GM23338 (cell line): Measurements from ENCODE around the gene IL21R. TPM values are rescaled to one million over a fixed set of nuclear protein-coding genes. Genes with fewer than 3 reads are reported as not detected.

ENCODE experiments used
- ATAC-seq: fragments of 200-7000 bp; cut with Tn5 transposase; 3 replicates; pipeline ENCODE4 v1.9.1; 2020
- DNase-seq: peaks from one replicate; pipeline ENCODE4 v3.0.0-alpha.2; 2015; ENCODE audit warnings: low spot score
- H2AFZ ChIP-seq: fragments of 200-600 bp; sonication (generic); 2 replicates; pipeline ENCODE4 v1.8.0; 2016; ENCODE audit warnings: antibody characterized with exemption, mild to moderate bottlenecking, moderate library complexity
- H3F3A ChIP-seq: fragments of 200-600 bp; sonication (generic); replicated peaks from 2 replicates; pipeline ENCODE4 v1.8.0; 2017; ENCODE audit warnings: antibody characterized with exemption, mixed run types, low read depth
- H3K27ac ChIP-seq: fragments of 200-600 bp; sonication (generic); 2 replicates; pipeline ENCODE4 v1.6.1; 2016; ENCODE audit warnings: low read depth
- H3K27me3 ChIP-seq: fragments of 200-600 bp; sonication (generic); 2 replicates; pipeline ENCODE4 v1.8.0; 2016; ENCODE audit warnings: mild to moderate bottlenecking, mixed run types, moderate library complexity; ENCODE audit not compliant: insufficient read depth
- H3K36me3 ChIP-seq: fragments of 200-600 bp; sonication (generic); 2 replicates; pipeline ENCODE4 v1.8.0; 2016; ENCODE audit warnings: mild to moderate bottlenecking; ENCODE audit not compliant: insufficient read depth
- H3K4me1 ChIP-seq: fragments of 200-600 bp; sonication (generic); 2 replicates; pipeline ENCODE4 v1.8.0; 2016; ENCODE audit warnings: mild to moderate bottlenecking, moderate library complexity; ENCODE audit not compliant: insufficient read depth
- H3K4me2 ChIP-seq: fragments of 200-600 bp; sonication (generic); 2 replicates; pipeline ENCODE4 v1.7.1; 2017; ENCODE audit warnings: mixed run types
- H3K4me3 ChIP-seq: fragments of 200-600 bp; sonication (generic); 2 replicates; pipeline ENCODE4 v1.6.1; 2016; ENCODE audit warnings: mixed run types
- H3K79me2 ChIP-seq: fragments of 200-600 bp; sonication (generic); replicated peaks from 2 replicates; pipeline ENCODE4 v1.8.0; 2017; ENCODE audit warnings: mild to moderate bottlenecking; ENCODE audit not compliant: insufficient read depth
- H3K9me2 ChIP-seq: fragments of 200-600 bp; sonication (generic); 2 replicates; pipeline ENCODE4 v1.8.0; 2017; ENCODE audit not compliant: insufficient read depth
- H4K20me1 ChIP-seq: fragments of 200-600 bp; sonication (generic); replicated peaks from 2 replicates; pipeline ENCODE4 v1.8.0; 2017; ENCODE audit warnings: mild to moderate bottlenecking; ENCODE audit not compliant: insufficient read depth
- H3K27ac Mint-ChIP-seq: 2 replicates; pipeline ENCODE4 v1.8.0; 2020; ENCODE audit warnings: inconsistent platforms, mild to moderate bottlenecking, moderate library complexity, mixed read lengths
- H3K27me3 Mint-ChIP-seq: 3 replicates; pipeline ENCODE4 v1.8.0; 2022; ENCODE audit warnings: low read depth, mild to moderate bottlenecking, moderate library complexity, mixed read lengths, inconsistent platforms; ENCODE audit not compliant: insufficient read depth, poor library complexity
- H3K36me3 Mint-ChIP-seq: 3 replicates; pipeline ENCODE4 v1.8.0; 2021; ENCODE audit warnings: low read depth, mild to moderate bottlenecking, inconsistent platforms, moderate library complexity, mixed read lengths
- H3K4me1 Mint-ChIP-seq: 3 replicates; pipeline ENCODE4 v1.8.0; 2020; ENCODE audit warnings: mild to moderate bottlenecking, inconsistent platforms, mixed read lengths
- H3K4me3 Mint-ChIP-seq: 3 replicates; pipeline ENCODE4 v1.8.0; 2021; ENCODE audit warnings: moderate library complexity, mild to moderate bottlenecking, inconsistent platforms, mixed read lengths
- H3K9me3 Mint-ChIP-seq: 3 replicates; pipeline ENCODE4 v1.8.0; 2020; ENCODE audit warnings: moderate library complexity, mild to moderate bottlenecking, inconsistent platforms, mixed read lengths
- CREB1 ChIP-seq: fragments of 250-450 bp; sonication (Bioruptor Pico); IDR thresholded peaks from 2 replicates; pipeline ENCODE4 v1.5.0; 2020; ENCODE audit warnings: low read depth, mild to moderate bottlenecking, moderate library complexity
- EZH2 ChIP-seq: fragments of 200-600 bp; sonication (generic); IDR thresholded peaks from one replicate; pipeline ENCODE4 v1.8.0; 2017; ENCODE audit warnings: antibody characterized with exemption, mild to moderate bottlenecking, low read depth; ENCODE audit not compliant: unreplicated experiment
- EZH2phosphoT487 ChIP-seq: fragments of 200-600 bp; sonication (generic); IDR thresholded peaks from one replicate; pipeline ENCODE4 v1.8.1; 2018; ENCODE audit warnings: antibody characterized with exemption; ENCODE audit not compliant: unreplicated experiment
- JUNB ChIP-seq: IDR thresholded peaks from one replicate; pipeline ENCODE4 v1.6.1; 2016; ENCODE audit warnings: antibody characterized with exemption; ENCODE audit not compliant: unreplicated experiment
- NANOG ChIP-seq: IDR thresholded peaks from 2 replicates; pipeline ENCODE4 v1.6.1; 2016; ENCODE audit warnings: antibody characterized with exemption, borderline replicate concordance
- POLR2AphosphoS5 ChIP-seq: IDR thresholded peaks from 2 replicates; pipeline ENCODE4 v1.6.1; 2016; ENCODE audit warnings: antibody characterized with exemption, low read depth
- STAT1 ChIP-seq: IDR thresholded peaks from one replicate; pipeline ENCODE4 v1.6.1; 2016; ENCODE audit warnings: antibody characterized with exemption; ENCODE audit not compliant: unreplicated experiment
- ZNF114 ChIP-seq: fragments of 250-450 bp; sonication (Bioruptor Pico); IDR thresholded peaks from 2 replicates; pipeline ENCODE4 v1.5.0; 2020; ENCODE audit warnings: mild to moderate bottlenecking, moderate library complexity
- ZNF331 ChIP-seq: fragments of 250-450 bp; sonication (Bioruptor Pico); IDR thresholded peaks from 2 replicates; pipeline ENCODE4 v1.5.0; 2020; ENCODE audit warnings: low read depth, mild to moderate bottlenecking, moderate library complexity
- polyA plus RNA-seq: library from polyadenylated mRNA; unstranded; fragments of >200 nt; fragmentation: Nextera tagmentation; extraction: Ambion mirVana; gene quantifications from 2 replicates; pipeline ENCODE4 v1.2.1, GENCODE V29; 2016
- total RNA-seq: library from RNA; depleted of rRNA; stranded (reverse); fragments of >200 nt; shearing (Covaris generic); gene quantifications from 2 replicates; pipeline ENCODE4 v1.2.3, GENCODE V29; 2014
- TF ChIP-seq, protein P1 (sequence below): IDR thresholded peaks from 2 replicates; pipeline ENCODE4 v1.6.1; 2016; ENCODE audit warnings: antibody characterized with exemption
- TF ChIP-seq, protein P2 (sequence below), 2 experiments: fragments of 200-600 bp in 1 of 2; sonication (generic) in 1 of 2; conservative IDR thresholded peaks; 2 replicates each; pipeline versions ENCODE4 v1.5.1 to v1.6.1; 2016 to 2017; ENCODE audit warnings: antibody characterized with exemption in 2 of 2, low read depth in 2 of 2, mild to moderate bottlenecking in 2 of 2, moderate library complexity in 1 of 2
- TF ChIP-seq, protein P3 (sequence below): fragments of 250-450 bp; sonication (Bioruptor Pico); IDR thresholded peaks from 2 replicates; pipeline ENCODE4 v1.5.0; 2020; ENCODE audit warnings: mild to moderate bottlenecking, moderate library complexity
- TF ChIP-seq, protein P4 (sequence below): IDR thresholded peaks from one replicate; pipeline ENCODE4 v1.6.1; 2018; ENCODE audit warnings: antibody characterized with exemption; ENCODE audit not compliant: unreplicated experiment

Gene IL21R
- total and polyA plus RNA-seq, 2 experiments from 2014 or later = 0.42 to 2.6 TPM

DNA sequence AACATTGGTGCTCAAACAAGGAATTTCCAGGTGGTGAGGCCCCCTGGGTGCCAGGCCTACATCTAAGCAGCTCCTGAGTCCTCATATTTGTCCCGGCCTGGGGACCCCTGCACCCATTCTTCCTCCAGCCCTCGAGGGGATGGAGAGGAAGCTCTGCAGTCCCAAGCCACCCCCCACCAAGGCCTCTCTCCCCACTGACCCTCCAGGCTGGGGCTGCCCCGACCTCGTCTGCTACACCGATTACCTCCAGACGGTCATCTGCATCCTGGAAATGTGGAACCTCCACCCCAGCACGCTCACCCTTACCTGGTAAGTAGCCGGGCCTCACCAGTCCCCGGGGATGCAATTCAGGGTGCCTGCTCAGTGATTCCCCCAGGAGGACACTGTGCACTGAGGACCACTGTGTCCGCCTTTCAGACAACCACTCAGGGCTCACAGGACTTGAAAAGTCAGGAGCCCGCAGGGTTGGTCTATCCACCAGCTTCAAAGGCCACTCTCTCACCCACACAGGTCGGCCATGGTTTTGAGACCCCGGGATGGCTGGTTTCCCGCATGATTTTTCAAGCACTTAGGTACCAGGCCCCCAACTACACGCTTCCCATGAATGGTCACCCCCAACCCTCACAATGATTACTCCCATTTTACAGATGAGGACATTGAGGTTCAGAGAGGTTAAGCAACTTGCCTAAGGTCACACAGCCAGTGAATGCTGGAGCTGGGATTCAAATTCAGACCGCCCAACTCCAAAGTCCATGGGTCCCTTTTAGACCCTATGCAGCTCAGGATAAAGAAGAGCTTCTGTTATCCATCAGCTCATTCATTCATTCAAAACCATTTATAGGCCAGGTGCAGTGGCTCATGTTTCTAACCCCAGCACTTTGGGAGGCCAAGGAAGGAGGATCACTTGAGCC is 32.4 kb downstream of the IL21R start:
- Mint-ChIP-seq H3K4me1 (peaks cover 2% of the 10 kb centered on the region), H3K36me3 (no peaks in the 10 kb centered on the region), H3K4me3 (no peak overlapping the region), H3K9me3 (no peaks in the 10 kb centered on the region), H3K27me3 (peaks cover 5% of the 10 kb centered on the region), H3K27ac (no peak overlapping the region)
- Histone ChIP-seq H3K36me3 (no peaks in the 10 kb centered on the region), H3K79me2 (no peaks in the 10 kb centered on the region), H3K27ac (no peak overlapping the region), H3K4me2 (no peak overlapping the region), H4K20me1 (no peaks in the 10 kb centered on the region), H3K27me3 (no peaks in the 10 kb centered on the region), H3K4me1 (no peaks in the 10 kb centered on the region), H2AFZ (no peak overlapping the region), H3K4me3 (no peak overlapping the region), H3F3A (no peaks in the 10 kb centered on the region), H3K9me2 (no peaks in the 10 kb centered on the region)
- ATAC-seq (no peak), DNase-seq (no peak)
- no peak for TF ChIP-seq CREB1 (CRISPR knock-in tag)
- TF ChIP-seq POLR2AphosphoS5 = no peak
- TF ChIP-seq ZNF331 = no peak
- no peak for TF ChIP-seq EZH2
- no peak for TF ChIP-seq JUNB
- TF ChIP-seq, protein P1, sequence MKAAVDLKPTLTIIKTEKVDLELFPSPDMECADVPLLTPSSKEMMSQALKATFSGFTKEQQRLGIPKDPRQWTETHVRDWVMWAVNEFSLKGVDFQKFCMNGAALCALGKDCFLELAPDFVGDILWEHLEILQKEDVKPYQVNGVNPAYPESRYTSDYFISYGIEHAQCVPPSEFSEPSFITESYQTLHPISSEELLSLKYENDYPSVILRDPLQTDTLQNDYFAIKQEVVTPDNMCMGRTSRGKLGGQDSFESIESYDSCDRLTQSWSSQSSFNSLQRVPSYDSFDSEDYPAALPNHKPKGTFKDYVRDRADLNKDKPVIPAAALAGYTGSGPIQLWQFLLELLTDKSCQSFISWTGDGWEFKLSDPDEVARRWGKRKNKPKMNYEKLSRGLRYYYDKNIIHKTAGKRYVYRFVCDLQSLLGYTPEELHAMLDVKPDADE = no peak
- no peak for TF ChIP-seq STAT1
- no peak for TF ChIP-seq EZH2phosphoT487
- TF ChIP-seq, protein P2, sequence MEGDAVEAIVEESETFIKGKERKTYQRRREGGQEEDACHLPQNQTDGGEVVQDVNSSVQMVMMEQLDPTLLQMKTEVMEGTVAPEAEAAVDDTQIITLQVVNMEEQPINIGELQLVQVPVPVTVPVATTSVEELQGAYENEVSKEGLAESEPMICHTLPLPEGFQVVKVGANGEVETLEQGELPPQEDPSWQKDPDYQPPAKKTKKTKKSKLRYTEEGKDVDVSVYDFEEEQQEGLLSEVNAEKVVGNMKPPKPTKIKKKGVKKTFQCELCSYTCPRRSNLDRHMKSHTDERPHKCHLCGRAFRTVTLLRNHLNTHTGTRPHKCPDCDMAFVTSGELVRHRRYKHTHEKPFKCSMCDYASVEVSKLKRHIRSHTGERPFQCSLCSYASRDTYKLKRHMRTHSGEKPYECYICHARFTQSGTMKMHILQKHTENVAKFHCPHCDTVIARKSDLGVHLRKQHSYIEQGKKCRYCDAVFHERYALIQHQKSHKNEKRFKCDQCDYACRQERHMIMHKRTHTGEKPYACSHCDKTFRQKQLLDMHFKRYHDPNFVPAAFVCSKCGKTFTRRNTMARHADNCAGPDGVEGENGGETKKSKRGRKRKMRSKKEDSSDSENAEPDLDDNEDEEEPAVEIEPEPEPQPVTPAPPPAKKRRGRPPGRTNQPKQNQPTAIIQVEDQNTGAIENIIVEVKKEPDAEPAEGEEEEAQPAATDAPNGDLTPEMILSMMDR (conservative IDR thresholded peaks at IDR 0.05; ENCODE audit: low read depth in 2 of 2) = no peak
- no peak for TF ChIP-seq ZNF114 (CRISPR knock-in tag)
- TF ChIP-seq, protein P3, sequence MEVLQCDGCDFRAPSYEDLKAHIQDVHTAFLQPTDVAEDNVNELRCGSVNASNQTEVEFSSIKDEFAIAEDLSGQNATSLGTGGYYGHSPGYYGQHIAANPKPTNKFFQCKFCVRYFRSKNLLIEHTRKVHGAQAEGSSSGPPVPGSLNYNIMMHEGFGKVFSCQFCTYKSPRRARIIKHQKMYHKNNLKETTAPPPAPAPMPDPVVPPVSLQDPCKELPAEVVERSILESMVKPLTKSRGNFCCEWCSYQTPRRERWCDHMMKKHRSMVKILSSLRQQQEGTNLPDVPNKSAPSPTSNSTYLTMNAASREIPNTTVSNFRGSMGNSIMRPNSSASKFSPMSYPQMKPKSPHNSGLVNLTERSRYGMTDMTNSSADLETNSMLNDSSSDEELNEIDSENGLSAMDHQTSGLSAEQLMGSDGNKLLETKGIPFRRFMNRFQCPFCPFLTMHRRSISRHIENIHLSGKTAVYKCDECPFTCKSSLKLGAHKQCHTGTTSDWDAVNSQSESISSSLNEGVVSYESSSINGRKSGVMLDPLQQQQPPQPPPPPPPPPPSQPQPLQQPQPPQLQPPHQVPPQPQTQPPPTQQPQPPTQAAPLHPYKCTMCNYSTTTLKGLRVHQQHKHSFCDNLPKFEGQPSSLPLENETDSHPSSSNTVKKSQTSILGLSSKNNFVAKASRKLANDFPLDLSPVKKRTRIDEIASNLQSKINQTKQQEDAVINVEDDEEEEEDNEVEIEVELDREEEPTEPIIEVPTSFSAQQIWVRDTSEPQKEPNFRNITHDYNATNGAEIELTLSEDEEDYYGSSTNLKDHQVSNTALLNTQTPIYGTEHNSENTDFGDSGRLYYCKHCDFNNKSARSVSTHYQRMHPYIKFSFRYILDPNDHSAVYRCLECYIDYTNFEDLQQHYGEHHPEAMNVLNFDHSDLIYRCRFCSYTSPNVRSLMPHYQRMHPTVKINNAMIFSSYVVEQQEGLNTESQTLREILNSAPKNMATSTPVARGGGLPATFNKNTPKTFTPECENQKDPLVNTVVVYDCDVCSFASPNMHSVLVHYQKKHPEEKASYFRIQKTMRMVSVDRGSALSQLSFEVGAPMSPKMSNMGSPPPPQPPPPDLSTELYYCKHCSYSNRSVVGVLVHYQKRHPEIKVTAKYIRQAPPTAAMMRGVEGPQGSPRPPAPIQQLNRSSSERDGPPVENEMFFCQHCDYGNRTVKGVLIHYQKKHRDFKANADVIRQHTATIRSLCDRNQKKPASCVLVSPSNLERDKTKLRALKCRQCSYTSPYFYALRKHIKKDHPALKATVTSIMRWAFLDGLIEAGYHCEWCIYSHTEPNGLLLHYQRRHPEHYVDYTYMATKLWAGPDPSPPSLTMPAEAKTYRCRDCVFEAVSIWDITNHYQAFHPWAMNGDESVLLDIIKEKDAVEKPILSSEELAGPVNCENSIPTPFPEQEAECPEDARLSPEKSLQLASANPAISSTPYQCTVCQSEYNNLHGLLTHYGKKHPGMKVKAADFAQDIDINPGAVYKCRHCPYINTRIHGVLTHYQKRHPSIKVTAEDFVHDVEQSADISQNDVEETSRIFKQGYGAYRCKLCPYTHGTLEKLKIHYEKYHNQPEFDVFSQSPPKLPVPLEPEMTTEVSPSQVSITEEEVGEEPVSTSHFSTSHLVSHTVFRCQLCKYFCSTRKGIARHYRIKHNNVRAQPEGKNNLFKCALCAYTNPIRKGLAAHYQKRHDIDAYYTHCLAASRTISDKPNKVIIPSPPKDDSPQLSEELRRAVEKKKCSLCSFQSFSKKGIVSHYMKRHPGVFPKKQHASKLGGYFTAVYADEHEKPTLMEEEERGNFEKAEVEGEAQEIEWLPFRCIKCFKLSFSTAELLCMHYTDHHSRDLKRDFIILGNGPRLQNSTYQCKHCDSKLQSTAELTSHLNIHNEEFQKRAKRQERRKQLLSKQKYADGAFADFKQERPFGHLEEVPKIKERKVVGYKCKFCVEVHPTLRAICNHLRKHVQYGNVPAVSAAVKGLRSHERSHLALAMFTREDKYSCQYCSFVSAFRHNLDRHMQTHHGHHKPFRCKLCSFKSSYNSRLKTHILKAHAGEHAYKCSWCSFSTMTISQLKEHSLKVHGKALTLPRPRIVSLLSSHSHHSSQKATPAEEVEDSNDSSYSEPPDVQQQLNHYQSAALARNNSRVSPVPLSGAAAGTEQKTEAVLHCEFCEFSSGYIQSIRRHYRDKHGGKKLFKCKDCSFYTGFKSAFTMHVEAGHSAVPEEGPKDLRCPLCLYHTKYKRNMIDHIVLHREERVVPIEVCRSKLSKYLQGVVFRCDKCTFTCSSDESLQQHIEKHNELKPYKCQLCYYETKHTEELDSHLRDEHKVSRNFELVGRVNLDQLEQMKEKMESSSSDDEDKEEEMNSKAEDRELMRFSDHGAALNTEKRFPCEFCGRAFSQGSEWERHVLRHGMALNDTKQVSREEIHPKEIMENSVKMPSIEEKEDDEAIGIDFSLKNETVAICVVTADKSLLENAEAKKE (CRISPR knock-in tag) = no peak
- TF ChIP-seq, protein P4, sequence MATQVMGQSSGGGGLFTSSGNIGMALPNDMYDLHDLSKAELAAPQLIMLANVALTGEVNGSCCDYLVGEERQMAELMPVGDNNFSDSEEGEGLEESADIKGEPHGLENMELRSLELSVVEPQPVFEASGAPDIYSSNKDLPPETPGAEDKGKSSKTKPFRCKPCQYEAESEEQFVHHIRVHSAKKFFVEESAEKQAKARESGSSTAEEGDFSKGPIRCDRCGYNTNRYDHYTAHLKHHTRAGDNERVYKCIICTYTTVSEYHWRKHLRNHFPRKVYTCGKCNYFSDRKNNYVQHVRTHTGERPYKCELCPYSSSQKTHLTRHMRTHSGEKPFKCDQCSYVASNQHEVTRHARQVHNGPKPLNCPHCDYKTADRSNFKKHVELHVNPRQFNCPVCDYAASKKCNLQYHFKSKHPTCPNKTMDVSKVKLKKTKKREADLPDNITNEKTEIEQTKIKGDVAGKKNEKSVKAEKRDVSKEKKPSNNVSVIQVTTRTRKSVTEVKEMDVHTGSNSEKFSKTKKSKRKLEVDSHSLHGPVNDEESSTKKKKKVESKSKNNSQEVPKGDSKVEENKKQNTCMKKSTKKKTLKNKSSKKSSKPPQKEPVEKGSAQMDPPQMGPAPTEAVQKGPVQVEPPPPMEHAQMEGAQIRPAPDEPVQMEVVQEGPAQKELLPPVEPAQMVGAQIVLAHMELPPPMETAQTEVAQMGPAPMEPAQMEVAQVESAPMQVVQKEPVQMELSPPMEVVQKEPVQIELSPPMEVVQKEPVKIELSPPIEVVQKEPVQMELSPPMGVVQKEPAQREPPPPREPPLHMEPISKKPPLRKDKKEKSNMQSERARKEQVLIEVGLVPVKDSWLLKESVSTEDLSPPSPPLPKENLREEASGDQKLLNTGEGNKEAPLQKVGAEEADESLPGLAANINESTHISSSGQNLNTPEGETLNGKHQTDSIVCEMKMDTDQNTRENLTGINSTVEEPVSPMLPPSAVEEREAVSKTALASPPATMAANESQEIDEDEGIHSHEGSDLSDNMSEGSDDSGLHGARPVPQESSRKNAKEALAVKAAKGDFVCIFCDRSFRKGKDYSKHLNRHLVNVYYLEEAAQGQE = no peak
- no peak for TF ChIP-seq NANOG
